Measurements from ENCODE around the gene UBAC1. TPM values are rescaled to one million over a fixed set of nuclear protein-coding genes. Genes with fewer than 3 reads are reported as not detected.

UBAC1 gene
- 54.0 TPM for polyA plus RNA-seq (2012; ENCODE audit: insufficient read length, low read depth)

DNA sequence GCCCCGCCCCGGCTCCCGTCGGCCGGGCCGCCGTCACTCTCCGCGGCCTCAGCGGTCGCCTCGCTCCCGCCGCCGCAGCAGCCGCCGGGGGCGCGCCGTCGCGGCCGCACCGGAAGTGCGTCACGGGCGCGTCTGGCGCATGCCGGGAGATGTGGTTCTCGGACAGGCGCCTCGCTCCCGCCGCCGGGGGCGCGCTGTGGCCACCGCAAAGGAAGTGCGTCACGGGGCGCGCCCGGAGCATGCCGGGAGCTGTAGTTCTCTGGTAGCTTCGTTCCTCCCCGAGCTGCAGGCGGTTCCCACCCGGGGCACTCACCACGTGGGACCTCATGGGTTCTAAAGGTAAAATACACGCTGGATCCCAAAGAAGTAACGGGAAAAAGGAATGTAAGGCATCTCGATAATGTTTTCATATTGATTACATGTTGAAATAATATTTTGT, at the start of gene UBAC1:
Gene UBAC1 (minus strand): TSS at position 97 of the 439 bp plus-strand sequence. CDS start 211 bp downstream, outside the sequence.
- TF ChIP-seq SIN3A (IDR thresholded peaks at IDR 0.05; ENCODE audit: borderline replicate concordance, insufficient read depth, low read length), result no peak

DNA sequence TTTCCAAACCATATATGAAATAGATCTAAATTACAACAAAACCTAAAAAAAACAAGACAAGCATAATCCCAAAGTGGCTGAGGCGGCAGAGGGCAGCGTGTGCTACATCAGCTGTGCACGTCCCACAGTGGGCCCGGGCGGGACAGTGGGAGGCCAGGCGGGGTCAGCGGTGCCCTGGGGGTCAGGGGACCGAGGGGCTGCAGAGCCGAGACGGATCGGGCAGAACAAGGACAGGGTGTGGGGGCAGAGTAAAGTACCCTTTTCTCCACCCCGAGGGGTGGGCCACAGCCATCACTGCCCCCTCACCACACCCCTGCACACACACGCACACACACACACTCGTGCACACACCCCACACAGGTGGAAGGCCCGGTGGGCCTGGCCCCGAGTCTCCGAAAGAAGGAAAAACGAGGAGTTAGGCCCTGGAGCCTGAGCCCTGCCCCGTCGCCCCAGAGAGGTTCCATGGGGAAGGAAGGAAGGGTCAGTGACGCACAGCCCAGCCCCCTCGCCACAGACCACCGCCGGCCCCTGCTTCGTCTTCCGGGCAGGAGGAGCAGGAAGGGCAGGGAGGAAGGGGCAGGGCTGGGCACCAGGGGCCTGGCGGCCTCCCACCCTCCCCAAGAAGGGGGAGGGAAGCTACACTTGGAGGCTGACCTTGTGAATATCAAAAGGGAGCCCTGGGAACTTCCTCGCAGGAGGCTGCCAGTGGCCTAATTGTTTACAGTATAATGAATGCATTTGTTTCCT, 49.6 kb upstream of the UBAC1 start:
- no peak for TF ChIP-seq SIN3A (IDR thresholded peaks at IDR 0.05; ENCODE audit: borderline replicate concordance, insufficient read depth, low read length)
- TF ChIP-seq TAF1 (IDR thresholded peaks at IDR 0.05; ENCODE audit: borderline replicate concordance, insufficient read depth, low read length), result no peak
- no peak for TF ChIP-seq FOXP2 (optimal IDR thresholded peaks at IDR 0.05; ENCODE audit: borderline replicate concordance, extremely low read depth, extremely low read length, insufficient read depth)
- TF ChIP-seq POLR2AphosphoS5 (IDR thresholded peaks at IDR 0.05; ENCODE audit: low read depth, low read length), result no peak
- TF ChIP-seq, protein P1, sequence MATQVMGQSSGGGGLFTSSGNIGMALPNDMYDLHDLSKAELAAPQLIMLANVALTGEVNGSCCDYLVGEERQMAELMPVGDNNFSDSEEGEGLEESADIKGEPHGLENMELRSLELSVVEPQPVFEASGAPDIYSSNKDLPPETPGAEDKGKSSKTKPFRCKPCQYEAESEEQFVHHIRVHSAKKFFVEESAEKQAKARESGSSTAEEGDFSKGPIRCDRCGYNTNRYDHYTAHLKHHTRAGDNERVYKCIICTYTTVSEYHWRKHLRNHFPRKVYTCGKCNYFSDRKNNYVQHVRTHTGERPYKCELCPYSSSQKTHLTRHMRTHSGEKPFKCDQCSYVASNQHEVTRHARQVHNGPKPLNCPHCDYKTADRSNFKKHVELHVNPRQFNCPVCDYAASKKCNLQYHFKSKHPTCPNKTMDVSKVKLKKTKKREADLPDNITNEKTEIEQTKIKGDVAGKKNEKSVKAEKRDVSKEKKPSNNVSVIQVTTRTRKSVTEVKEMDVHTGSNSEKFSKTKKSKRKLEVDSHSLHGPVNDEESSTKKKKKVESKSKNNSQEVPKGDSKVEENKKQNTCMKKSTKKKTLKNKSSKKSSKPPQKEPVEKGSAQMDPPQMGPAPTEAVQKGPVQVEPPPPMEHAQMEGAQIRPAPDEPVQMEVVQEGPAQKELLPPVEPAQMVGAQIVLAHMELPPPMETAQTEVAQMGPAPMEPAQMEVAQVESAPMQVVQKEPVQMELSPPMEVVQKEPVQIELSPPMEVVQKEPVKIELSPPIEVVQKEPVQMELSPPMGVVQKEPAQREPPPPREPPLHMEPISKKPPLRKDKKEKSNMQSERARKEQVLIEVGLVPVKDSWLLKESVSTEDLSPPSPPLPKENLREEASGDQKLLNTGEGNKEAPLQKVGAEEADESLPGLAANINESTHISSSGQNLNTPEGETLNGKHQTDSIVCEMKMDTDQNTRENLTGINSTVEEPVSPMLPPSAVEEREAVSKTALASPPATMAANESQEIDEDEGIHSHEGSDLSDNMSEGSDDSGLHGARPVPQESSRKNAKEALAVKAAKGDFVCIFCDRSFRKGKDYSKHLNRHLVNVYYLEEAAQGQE (IDR thresholded peaks at IDR 0.05; ENCODE audit: insufficient read depth in 1 of 2, low read depth in 2 of 2, low read length in 2 of 2), result no peak

GRCh38 chr9:136010176-136010575, 49.0 kb upstream of the UBAC1 start:
- TF ChIP-seq FOXP2 (optimal IDR thresholded peaks at IDR 0.05; ENCODE audit: borderline replicate concordance, extremely low read depth, extremely low read length, insufficient read depth), result no peak
- TF ChIP-seq SIN3A (IDR thresholded peaks at IDR 0.05; ENCODE audit: borderline replicate concordance, insufficient read depth, low read length), result no peak

GRCh38 chr9:136009516-136009915, 48.3 kb upstream of the UBAC1 start:
- TF ChIP-seq FOXP2 (optimal IDR thresholded peaks at IDR 0.05; ENCODE audit: borderline replicate concordance, extremely low read depth, extremely low read length, insufficient read depth), result no peak
- TF ChIP-seq SIN3A (IDR thresholded peaks at IDR 0.05; ENCODE audit: borderline replicate concordance, insufficient read depth, low read length), result no peak
- TF ChIP-seq, protein P1 (IDR thresholded peaks at IDR 0.05; ENCODE audit: insufficient read depth in 1 of 2, low read depth in 2 of 2, low read length in 2 of 2), result no peak
- TF ChIP-seq TAF1 (IDR thresholded peaks at IDR 0.05; ENCODE audit: borderline replicate concordance, insufficient read depth, low read length), result no peak
- TF ChIP-seq POLR2AphosphoS5 (IDR thresholded peaks at IDR 0.05; ENCODE audit: low read depth, low read length), result no peak

DNA sequence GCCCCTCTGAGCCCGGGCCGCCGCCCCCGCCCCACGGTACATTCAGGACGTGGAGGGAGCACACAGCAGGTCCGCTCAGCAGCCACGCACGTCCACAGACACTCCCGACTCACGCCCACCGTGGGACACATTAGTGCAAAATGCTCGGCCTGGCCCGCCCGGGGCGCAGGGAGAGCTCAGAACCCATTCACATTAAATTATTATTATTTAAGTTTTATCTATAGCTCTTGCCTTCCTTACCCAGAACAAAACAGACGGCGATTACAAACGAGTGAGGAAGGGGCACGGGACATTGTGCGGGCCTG, 47.5 kb upstream of the UBAC1 start:
- no peak for TF ChIP-seq SIN3A (IDR thresholded peaks at IDR 0.05; ENCODE audit: borderline replicate concordance, insufficient read depth, low read length)
- TF ChIP-seq, protein P1 (IDR thresholded peaks at IDR 0.05; ENCODE audit: insufficient read depth in 1 of 2, low read depth in 2 of 2, low read length in 2 of 2), result no peak

GRCh38 chr9:136007934-136008692, 46.9 kb upstream of the UBAC1 start:
- TF ChIP-seq, protein P1 (IDR thresholded peaks at IDR 0.05; ENCODE audit: insufficient read depth in 1 of 2, low read depth in 2 of 2, low read length in 2 of 2), result no peak
- TF ChIP-seq TAF1 (IDR thresholded peaks at IDR 0.05; ENCODE audit: borderline replicate concordance, insufficient read depth, low read length) (no peak), SIN3A (IDR thresholded peaks at IDR 0.05; ENCODE audit: borderline replicate concordance, insufficient read depth, low read length) (no peak), POLR2AphosphoS5 (IDR thresholded peaks at IDR 0.05; ENCODE audit: low read depth, low read length) (no peak), FOXP2 (optimal IDR thresholded peaks at IDR 0.05; ENCODE audit: borderline replicate concordance, extremely low read depth, extremely low read length, insufficient read depth) (no peak)

Measured in PFSK-1 (cell line).